ENCODE measurements around the gene CRACR2A.

DNA sequence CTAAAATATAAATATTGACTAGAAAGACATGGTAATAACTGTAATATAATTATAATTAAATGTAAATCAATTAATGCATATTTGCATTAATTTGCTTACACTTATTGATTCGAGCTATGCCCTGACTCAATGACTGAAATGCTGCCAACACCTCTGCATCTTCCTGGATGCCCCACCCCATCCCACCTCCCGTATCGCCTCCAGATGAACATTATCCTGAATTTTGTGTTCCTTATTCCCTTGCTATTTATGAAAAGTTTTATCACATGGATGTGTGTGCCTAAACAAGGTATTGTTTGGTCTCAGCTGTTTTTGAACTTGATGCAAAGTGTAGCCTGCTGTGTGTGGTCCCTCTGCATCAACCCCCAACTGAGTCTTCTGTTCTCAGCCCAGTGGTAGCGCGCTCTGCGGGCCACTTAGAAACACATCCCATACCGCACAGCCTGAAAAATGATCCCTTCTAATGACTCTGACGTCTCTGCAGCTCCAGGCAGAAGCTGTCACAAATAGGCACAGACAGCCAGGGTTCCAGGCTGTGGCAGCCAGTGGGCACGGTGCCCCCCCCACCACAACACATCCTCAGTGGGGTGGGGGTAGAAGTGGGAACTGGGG lies 165.4 kb downstream of the CRACR2A start:
- TF ChIP-seq, protein P1, sequence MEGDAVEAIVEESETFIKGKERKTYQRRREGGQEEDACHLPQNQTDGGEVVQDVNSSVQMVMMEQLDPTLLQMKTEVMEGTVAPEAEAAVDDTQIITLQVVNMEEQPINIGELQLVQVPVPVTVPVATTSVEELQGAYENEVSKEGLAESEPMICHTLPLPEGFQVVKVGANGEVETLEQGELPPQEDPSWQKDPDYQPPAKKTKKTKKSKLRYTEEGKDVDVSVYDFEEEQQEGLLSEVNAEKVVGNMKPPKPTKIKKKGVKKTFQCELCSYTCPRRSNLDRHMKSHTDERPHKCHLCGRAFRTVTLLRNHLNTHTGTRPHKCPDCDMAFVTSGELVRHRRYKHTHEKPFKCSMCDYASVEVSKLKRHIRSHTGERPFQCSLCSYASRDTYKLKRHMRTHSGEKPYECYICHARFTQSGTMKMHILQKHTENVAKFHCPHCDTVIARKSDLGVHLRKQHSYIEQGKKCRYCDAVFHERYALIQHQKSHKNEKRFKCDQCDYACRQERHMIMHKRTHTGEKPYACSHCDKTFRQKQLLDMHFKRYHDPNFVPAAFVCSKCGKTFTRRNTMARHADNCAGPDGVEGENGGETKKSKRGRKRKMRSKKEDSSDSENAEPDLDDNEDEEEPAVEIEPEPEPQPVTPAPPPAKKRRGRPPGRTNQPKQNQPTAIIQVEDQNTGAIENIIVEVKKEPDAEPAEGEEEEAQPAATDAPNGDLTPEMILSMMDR (IDR thresholded peaks at IDR 0.05) = no peak
- no peak for TF ChIP-seq POLR2A (IDR thresholded peaks at IDR 0.05)
